ENCODE data around the gene NELL2.
"Not testable (repeated sequence)": the region's sequence is repeated elsewhere in the genome, so short reads cannot be mapped to it uniquely, and the experiment has no call there.

Gene NELL2

DNA sequence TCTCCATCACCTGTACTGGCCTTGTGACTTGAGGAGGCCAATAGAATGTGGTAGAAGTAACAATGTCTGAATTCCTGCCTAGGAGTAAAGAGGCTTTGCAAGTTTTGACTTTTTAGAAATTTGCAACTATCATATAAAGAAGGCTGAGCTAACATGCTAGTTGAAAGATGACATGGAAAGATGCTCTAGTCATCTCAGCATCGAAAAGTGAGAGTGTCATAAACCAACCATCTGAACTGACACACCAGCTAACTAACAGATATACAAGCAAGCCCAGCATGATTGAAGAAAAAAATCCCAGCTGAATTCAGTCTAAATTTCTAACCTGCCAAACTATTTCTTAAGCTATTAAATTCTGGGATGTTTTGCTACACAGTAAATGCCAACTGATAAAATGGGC lies 116.8 kb downstream of the NELL2 start:
- H3K4me3 ChIP-seq (replicated peaks; ENCODE audit: insufficient read depth, low read length) = no peak overlapping the region
- H3K27me3 ChIP-seq (ENCODE audit: insufficient read depth, poor library complexity, severe bottlenecking) = no peaks in the 10 kb centered on the region
- no peak for DNase-seq (ENCODE audit: low read depth in 1 of 2, low spot score in 1 of 2)
- no peak for TF ChIP-seq SPI1 (IDR thresholded peaks at IDR 0.05; ENCODE audit: borderline replicate concordance, low read depth)
- TF ChIP-seq, protein P1, sequence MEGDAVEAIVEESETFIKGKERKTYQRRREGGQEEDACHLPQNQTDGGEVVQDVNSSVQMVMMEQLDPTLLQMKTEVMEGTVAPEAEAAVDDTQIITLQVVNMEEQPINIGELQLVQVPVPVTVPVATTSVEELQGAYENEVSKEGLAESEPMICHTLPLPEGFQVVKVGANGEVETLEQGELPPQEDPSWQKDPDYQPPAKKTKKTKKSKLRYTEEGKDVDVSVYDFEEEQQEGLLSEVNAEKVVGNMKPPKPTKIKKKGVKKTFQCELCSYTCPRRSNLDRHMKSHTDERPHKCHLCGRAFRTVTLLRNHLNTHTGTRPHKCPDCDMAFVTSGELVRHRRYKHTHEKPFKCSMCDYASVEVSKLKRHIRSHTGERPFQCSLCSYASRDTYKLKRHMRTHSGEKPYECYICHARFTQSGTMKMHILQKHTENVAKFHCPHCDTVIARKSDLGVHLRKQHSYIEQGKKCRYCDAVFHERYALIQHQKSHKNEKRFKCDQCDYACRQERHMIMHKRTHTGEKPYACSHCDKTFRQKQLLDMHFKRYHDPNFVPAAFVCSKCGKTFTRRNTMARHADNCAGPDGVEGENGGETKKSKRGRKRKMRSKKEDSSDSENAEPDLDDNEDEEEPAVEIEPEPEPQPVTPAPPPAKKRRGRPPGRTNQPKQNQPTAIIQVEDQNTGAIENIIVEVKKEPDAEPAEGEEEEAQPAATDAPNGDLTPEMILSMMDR (IDR thresholded peaks at IDR 0.05; ENCODE audit: insufficient read depth, low read length) = no peak
- TF ChIP-seq GABPA (IDR thresholded peaks at IDR 0.05; ENCODE audit: low read depth) = no peak
- TF ChIP-seq, protein P2, sequence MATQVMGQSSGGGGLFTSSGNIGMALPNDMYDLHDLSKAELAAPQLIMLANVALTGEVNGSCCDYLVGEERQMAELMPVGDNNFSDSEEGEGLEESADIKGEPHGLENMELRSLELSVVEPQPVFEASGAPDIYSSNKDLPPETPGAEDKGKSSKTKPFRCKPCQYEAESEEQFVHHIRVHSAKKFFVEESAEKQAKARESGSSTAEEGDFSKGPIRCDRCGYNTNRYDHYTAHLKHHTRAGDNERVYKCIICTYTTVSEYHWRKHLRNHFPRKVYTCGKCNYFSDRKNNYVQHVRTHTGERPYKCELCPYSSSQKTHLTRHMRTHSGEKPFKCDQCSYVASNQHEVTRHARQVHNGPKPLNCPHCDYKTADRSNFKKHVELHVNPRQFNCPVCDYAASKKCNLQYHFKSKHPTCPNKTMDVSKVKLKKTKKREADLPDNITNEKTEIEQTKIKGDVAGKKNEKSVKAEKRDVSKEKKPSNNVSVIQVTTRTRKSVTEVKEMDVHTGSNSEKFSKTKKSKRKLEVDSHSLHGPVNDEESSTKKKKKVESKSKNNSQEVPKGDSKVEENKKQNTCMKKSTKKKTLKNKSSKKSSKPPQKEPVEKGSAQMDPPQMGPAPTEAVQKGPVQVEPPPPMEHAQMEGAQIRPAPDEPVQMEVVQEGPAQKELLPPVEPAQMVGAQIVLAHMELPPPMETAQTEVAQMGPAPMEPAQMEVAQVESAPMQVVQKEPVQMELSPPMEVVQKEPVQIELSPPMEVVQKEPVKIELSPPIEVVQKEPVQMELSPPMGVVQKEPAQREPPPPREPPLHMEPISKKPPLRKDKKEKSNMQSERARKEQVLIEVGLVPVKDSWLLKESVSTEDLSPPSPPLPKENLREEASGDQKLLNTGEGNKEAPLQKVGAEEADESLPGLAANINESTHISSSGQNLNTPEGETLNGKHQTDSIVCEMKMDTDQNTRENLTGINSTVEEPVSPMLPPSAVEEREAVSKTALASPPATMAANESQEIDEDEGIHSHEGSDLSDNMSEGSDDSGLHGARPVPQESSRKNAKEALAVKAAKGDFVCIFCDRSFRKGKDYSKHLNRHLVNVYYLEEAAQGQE (IDR thresholded peaks at IDR 0.05; ENCODE audit: insufficient replicate concordance, low read depth) = no peak
- TF ChIP-seq POLR2AphosphoS5 (IDR thresholded peaks at IDR 0.05; ENCODE audit: low read depth) = no peak
- H3K27ac ChIP-seq (replicated peaks) = no peak overlapping the region

DNA sequence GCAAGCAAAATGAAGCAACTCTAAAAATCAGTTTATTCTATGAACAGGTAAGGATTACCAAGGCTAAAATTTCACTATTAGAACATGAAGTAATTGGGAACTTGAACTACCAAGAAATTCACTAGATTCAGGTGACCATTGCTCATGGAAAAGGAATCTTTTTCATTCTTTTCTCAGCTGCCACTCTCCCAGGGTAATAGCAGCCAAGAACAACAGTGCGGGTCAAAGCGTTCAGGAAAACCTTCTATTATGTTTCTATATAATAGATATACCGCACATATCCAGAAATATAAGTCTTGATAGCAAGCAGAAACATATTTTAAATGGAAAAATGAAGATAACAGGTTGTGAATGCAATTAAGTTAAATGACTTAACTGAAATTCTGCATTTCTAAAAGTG lies 125.6 kb downstream of the NELL2 start:
- DNase-seq (ENCODE audit: low read depth in 1 of 2, low spot score in 1 of 2) = no peak
- H3K4me3 ChIP-seq (replicated peaks; ENCODE audit: insufficient read depth, low read length) = no peak overlapping the region
- no peak overlapping the region for H3K27ac ChIP-seq (replicated peaks)
- TF ChIP-seq POLR2AphosphoS5 (IDR thresholded peaks at IDR 0.05; ENCODE audit: low read depth) (no peak), SPI1 (IDR thresholded peaks at IDR 0.05; ENCODE audit: borderline replicate concordance, low read depth) (no peak), GABPA (IDR thresholded peaks at IDR 0.05; ENCODE audit: low read depth) (no peak)
- TF ChIP-seq, protein P1 (IDR thresholded peaks at IDR 0.05; ENCODE audit: insufficient read depth, low read length) = no peak
- TF ChIP-seq, protein P2 (IDR thresholded peaks at IDR 0.05; ENCODE audit: insufficient replicate concordance, low read depth) = no peak
- H3K27me3 ChIP-seq (ENCODE audit: insufficient read depth, poor library complexity, severe bottlenecking) = no peaks in the 10 kb centered on the region

DNA sequence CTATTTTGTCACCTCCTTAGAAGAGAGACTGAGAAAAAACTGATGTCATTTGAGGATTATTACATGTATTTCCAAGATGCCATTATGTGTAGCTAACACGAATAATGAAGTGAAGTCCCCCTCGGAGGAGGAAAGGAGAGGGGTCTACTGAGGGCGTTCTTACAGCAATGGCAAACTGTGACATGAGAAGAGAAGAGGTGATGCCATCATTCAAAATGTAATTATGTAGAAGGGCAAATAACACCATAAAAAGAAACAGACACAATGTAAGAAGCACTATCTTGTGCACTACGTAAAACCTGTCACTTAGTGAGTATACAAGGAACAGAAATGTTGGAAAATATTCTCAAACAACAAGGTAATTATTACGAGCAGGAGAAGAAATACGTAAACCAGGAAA lies 126.5 kb downstream of the NELL2 start:
- H3K27ac ChIP-seq (replicated peaks) = no peak overlapping the region
- DNase-seq (ENCODE audit: low read depth in 1 of 2, low spot score in 1 of 2) = no peak
- no peak overlapping the region for H3K4me3 ChIP-seq (replicated peaks; ENCODE audit: insufficient read depth, low read length)
- H3K27me3 ChIP-seq (ENCODE audit: insufficient read depth, poor library complexity, severe bottlenecking) = no peaks in the 10 kb centered on the region
- TF ChIP-seq SPI1 (IDR thresholded peaks at IDR 0.05; ENCODE audit: borderline replicate concordance, low read depth) (no peak), GABPA (IDR thresholded peaks at IDR 0.05; ENCODE audit: low read depth) (no peak)

DNA sequence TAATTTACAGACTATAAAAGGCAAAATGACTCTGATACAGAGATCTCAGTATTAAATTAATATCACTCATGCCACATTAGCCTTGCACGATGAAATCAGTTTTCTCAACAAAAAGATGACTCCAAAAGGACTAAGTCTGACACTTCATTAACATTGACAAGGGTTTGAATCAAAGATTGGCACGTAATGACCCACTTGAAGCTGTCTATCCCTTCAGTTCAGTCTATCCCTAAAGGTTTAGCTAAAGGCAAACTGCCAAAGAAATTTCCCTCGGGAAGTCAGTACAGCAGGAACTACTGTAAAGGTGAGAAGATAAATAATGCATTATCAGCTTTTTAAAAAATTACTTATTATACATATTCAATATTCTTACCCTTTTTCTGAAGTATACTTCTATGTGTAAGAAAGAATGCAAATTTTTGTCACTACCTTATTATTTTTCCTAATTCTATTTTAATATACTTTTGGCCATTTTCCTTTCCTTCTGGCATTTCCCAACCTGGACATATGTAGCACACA lies 127.1 kb downstream of the NELL2 start:
- TF ChIP-seq GABPA (IDR thresholded peaks at IDR 0.05; ENCODE audit: low read depth) = no peak
- TF ChIP-seq, protein P2 (IDR thresholded peaks at IDR 0.05; ENCODE audit: insufficient replicate concordance, low read depth) = no peak
- TF ChIP-seq SPI1 (IDR thresholded peaks at IDR 0.05; ENCODE audit: borderline replicate concordance, low read depth) = no peak
- TF ChIP-seq, protein P1 (IDR thresholded peaks at IDR 0.05; ENCODE audit: insufficient read depth, low read length) = no peak
- TF ChIP-seq POLR2AphosphoS5 (IDR thresholded peaks at IDR 0.05; ENCODE audit: low read depth) = no peak
- H3K27me3 ChIP-seq (ENCODE audit: insufficient read depth, poor library complexity, severe bottlenecking) = no peaks in the 10 kb centered on the region
- DNase-seq (ENCODE audit: low read depth in 1 of 2, low spot score in 1 of 2) = no peak
- no peak overlapping the region for H3K27ac ChIP-seq (replicated peaks)
- H3K4me3 ChIP-seq (replicated peaks; ENCODE audit: insufficient read depth, low read length) = no peak overlapping the region

DNA sequence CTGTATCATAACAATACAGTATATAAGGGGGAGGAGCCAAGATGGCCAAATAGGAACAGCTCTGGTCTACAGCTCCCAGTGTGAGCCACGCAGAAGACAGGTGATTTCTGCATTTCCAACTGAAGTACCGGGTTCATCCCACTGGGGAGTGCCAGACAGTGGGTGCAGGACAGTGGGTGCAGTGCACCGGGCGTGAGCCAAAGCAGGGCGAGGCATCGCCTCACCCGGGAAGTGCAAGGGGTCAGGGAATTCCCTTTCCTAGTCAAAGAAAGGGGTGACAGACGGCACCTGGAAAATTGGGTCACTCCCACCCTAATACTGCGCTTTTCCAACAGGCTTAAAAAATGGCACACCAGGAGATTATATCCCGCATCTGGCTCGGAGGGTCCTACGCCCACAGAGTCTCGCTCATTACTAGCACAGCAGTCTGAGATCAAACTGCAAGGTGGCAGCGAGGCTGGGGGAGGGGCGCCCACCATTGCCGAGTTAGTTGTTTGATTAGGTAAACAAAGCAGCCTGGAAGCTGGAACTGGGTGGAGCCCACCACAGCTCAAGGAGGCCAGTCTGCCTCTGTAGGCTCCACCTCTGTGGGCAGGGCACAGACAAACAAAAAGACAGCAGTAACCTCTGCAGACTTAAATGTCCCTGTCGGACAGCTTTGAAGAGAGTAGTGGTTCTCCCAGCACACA lies 134.7 kb downstream of the NELL2 start:
- not testable (repeated sequence) for DNase-seq (ENCODE audit: low read depth in 1 of 2, low spot score in 1 of 2); H3K27me3 ChIP-seq (ENCODE audit: insufficient read depth, poor library complexity, severe bottlenecking); H3K4me3 ChIP-seq (replicated peaks; ENCODE audit: insufficient read depth, low read length); H3K27ac ChIP-seq (replicated peaks)
